Keratinocyte (primary cell): ENCODE data around the gene TENM4. TPM values are rescaled to one million over a fixed set of nuclear protein-coding genes. Genes with fewer than 3 reads are reported as not detected.

Experiments
- DNase-seq: peaks from one replicate; pipeline ENCODE4 v3.0.0-alpha.2; 2011; ENCODE audit warnings: low read depth, missing footprints, low spot score
- FAIRE-seq: peaks from 2 replicates; lab custom pipeline; 2011; peaks lifted over from hg19 to GRCh38; lab: Jason Lieb, UNC
- H2AFZ ChIP-seq: 2 replicates; pipeline ENCODE4 v1.6.0; 2012; ENCODE audit warnings: low read length, control low read depth, inconsistent platforms; ENCODE audit not compliant: control insufficient read depth
- H3K27ac ChIP-seq: 2 replicates; pipeline ENCODE4 v1.5.1; 2011; ENCODE audit warnings: low read length; ENCODE audit not compliant: control insufficient read depth, insufficient read depth
- H3K27me3 ChIP-seq: 3 replicates; pipeline ENCODE4 v1.6.0; 2011; ENCODE audit warnings: low read length; ENCODE audit not compliant: control insufficient read depth, insufficient read depth; ENCODE audit errors: extremely low read depth
- H3K36me3 ChIP-seq, 2 experiments: 2 replicates in 1 of 2; 3 replicates in 1 of 2; pipeline ENCODE4 v1.5.1; 2011; ENCODE audit warnings: low read length in 2 of 2, mild to moderate bottlenecking in 1 of 2; ENCODE audit not compliant: control insufficient read depth in 2 of 2, insufficient read depth in 2 of 2; ENCODE audit errors: extremely low read depth in 1 of 2
- H3K4me1 ChIP-seq: 3 replicates; pipeline ENCODE4 v1.5.1; 2011; ENCODE audit warnings: low read length; ENCODE audit not compliant: control insufficient read depth, insufficient read depth; ENCODE audit errors: extremely low read depth
- H3K4me2 ChIP-seq: 3 replicates; pipeline ENCODE4 v1.6.0; 2011; ENCODE audit warnings: low read depth, low read length; ENCODE audit not compliant: control insufficient read depth, insufficient read depth; ENCODE audit errors: extremely low read depth
- H3K4me3 ChIP-seq, 3 experiments: fragments of 200-600 bp in 1 of 3; sonication (generic) in 1 of 3; 2 replicates in 2 of 3; 3 replicates in 1 of 3; pipeline ENCODE4 v1.5.1; 2011 to 2016; ENCODE audit warnings: low read length in 3 of 3, mild to moderate bottlenecking in 3 of 3, control low read depth in 2 of 3, inconsistent platforms in 1 of 3, low read depth in 1 of 3, mixed read lengths in 1 of 3, mixed run types in 1 of 3, moderate library complexity in 1 of 3; ENCODE audit not compliant: control insufficient read depth in 2 of 3, insufficient read depth in 2 of 3; ENCODE audit errors: extremely low read depth in 1 of 3
- H3K79me2 ChIP-seq: 2 replicates; pipeline ENCODE4 v1.6.0; 2012; ENCODE audit warnings: low read length; ENCODE audit not compliant: control insufficient read depth, insufficient read depth
- H3K9ac ChIP-seq: 3 replicates; pipeline ENCODE4 v1.6.0; 2011; ENCODE audit warnings: low read length; ENCODE audit not compliant: control insufficient read depth, insufficient read depth; ENCODE audit errors: extremely low read depth
- H3K9me1 ChIP-seq: 3 replicates; pipeline ENCODE4 v1.6.0; 2011; ENCODE audit warnings: low read length; ENCODE audit not compliant: control insufficient read depth, insufficient read depth; ENCODE audit errors: extremely low read depth
- H3K9me3 ChIP-seq: 2 replicates; pipeline ENCODE4 v1.5.1; 2012; ENCODE audit warnings: low read depth, low read length; ENCODE audit not compliant: control insufficient read depth
- H4K20me1 ChIP-seq: 3 replicates; pipeline ENCODE4 v1.6.0; 2011; ENCODE audit warnings: low read length; ENCODE audit not compliant: control insufficient read depth, insufficient read depth; ENCODE audit errors: extremely low read depth
- CTCF ChIP-seq, 3 experiments: IDR thresholded peaks in 1 of 3; conservative IDR thresholded peaks in 1 of 3; optimal IDR thresholded peaks in 1 of 3; 2 replicates in 2 of 3; 3 replicates in 1 of 3; pipeline versions ENCODE3 to v1.5.1; 2011; ENCODE audit warnings: low read length in 3 of 3, mild to moderate bottlenecking in 3 of 3, moderate library complexity in 2 of 3, control low read depth in 1 of 3, inconsistent platforms in 1 of 3; ENCODE audit not compliant: insufficient read depth in 2 of 3; ENCODE audit errors: extremely low read depth in 1 of 3
- EZH2 ChIP-seq: IDR thresholded peaks from one replicate; pipeline ENCODE4 v1.6.1; 2012; ENCODE audit warnings: inconsistent platforms, mild to moderate bottlenecking, low read length, moderate library complexity
- dilution Hi-C: fragments of 300-500 bp; cut with MboI; formaldehyde crosslinking; loops from one replicate; pipeline ENCODE4 v1.7.0; 2020; ENCODE audit warnings: low sequenced_read_pairs; ENCODE audit not compliant: extremely low pct_ligation_motif_present
- polyA plus RNA-seq, 5 experiments: library from polyadenylated mRNA; depleted of rRNA in 3 of 5; stranded (reverse) in 3 of 5; stranded (forward) in 1 of 5; unstranded in 1 of 5; fragments of >200 nt; gene quantifications; 1 replicate in 1 of 5; 2 replicates in 3 of 5; 3 replicates in 1 of 5; pipeline versions ENCODE4 v1.2.1 to v1.2.3, GENCODE V29; 2011 to 2012; ENCODE audit warnings: missing spikeins in 2 of 5, low read depth in 1 of 5, low replicate concordance in 1 of 5

The TENM4 gene
- polyA plus RNA-seq, 1 donor (not counting 4 experiments of a cell fraction or from before 2014, with no cell fraction given), result 3.5 TPM

DNA sequence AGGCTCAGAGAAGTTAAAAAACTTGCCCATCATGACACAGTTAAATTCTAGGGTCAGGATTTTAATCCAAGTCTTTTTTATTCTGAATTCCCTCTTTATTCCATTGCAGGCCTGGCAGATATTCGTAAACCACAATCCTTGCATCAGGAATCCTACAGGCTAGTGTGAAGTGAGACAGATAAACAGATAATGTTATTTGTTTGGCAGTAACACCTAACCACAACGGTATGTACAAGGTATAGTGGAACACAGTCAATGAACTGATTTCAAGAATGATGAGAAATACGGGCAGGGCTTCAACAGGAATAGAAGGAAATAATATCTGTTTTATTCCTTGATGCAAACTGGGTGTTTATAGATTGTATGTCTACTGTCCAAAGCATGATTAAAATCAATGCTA, 834.2 kb downstream of the TENM4 start:
- Histone ChIP-seq H3K9me3 (no peaks in the 10 kb centered on the region), H3K27ac (no peak overlapping the region), H3K4me1 (peaks cover 14% of the 10 kb centered on the region), H3K9me1 (no peaks in the 10 kb centered on the region), H3K9ac (no peak overlapping the region), H3K27me3 (no peaks in the 10 kb centered on the region), H3K4me3 (no peak overlapping the region), H3K4me2 (no peak overlapping the region), H4K20me1 (no peaks in the 10 kb centered on the region), H3K79me2 (no peaks in the 10 kb centered on the region), H3K36me3 (no peaks in the 10 kb centered on the region), H2AFZ (no peak overlapping the region)
- dilution Hi-C loops, result no loop called here
- TF ChIP-seq CTCF (optimal IDR thresholded peaks at IDR 0.05 in 1 of 3, IDR thresholded peaks at IDR 0.05 in 1 of 3, conservative IDR thresholded peaks at IDR 0.05 in 1 of 3; ENCODE audit: extremely low read depth in 1 of 3, insufficient read depth in 2 of 3, low read length in 3 of 3) (no peak), EZH2 (no peak)
- no peak for DNase-seq
- no peak for FAIRE-seq

- no peaks in the 10 kb centered on the region for H4K20me1 ChIP-seq
- no peak overlapping the region for H3K27ac ChIP-seq
- no peaks in the 10 kb centered on the region for H3K9me3 ChIP-seq
- no peaks in the 10 kb centered on the region for H3K9me1 ChIP-seq
- no peaks in the 10 kb centered on the region for H3K36me3 ChIP-seq
- no peak for DNase-seq
- dilution Hi-C loops, result no loop called here
- no peak overlapping the region for H2AFZ ChIP-seq
- H3K9ac ChIP-seq, result no peak overlapping the region
- H3K4me2 ChIP-seq, result no peak overlapping the region
- no peak for TF ChIP-seq EZH2
- no peak overlapping the region for H3K4me3 ChIP-seq
- H3K4me1 ChIP-seq, result peaks cover 14% of the 10 kb centered on the region
- H3K79me2 ChIP-seq, result no peaks in the 10 kb centered on the region
- H3K27me3 ChIP-seq, result no peaks in the 10 kb centered on the region
- FAIRE-seq, result no peak
Measured at GRCh38 chr11:78605296-78605695, 835.5 kb downstream of the TENM4 start.

- FAIRE-seq (no peak), DNase-seq (no peak)
- H3K9ac ChIP-seq, result no peak overlapping the region
- H3K9me1 ChIP-seq, result no peaks in the 10 kb centered on the region
- no peak overlapping the region for H3K4me3 ChIP-seq
- dilution Hi-C loops, result no loop called here
- no peaks in the 10 kb centered on the region for H3K36me3 ChIP-seq
- no peaks in the 10 kb centered on the region for H3K27me3 ChIP-seq
- peaks cover 14% of the 10 kb centered on the region for H3K4me1 ChIP-seq
- no peak overlapping the region for H3K27ac ChIP-seq
- TF ChIP-seq EZH2 (no peak), CTCF (optimal IDR thresholded peaks at IDR 0.05 in 1 of 3, IDR thresholded peaks at IDR 0.05 in 1 of 3, conservative IDR thresholded peaks at IDR 0.05 in 1 of 3; ENCODE audit: extremely low read depth in 1 of 3, insufficient read depth in 2 of 3, low read length in 3 of 3) (no peak)
- no peaks in the 10 kb centered on the region for H3K79me2 ChIP-seq
- no peak overlapping the region for H3K4me2 ChIP-seq
- no peak overlapping the region for H2AFZ ChIP-seq
- no peaks in the 10 kb centered on the region for H4K20me1 ChIP-seq
- H3K9me3 ChIP-seq, result no peaks in the 10 kb centered on the region
Measured at GRCh38 chr11:78603792-78604191, 837.0 kb downstream of the TENM4 start.
